ENCODE measurements around the gene MAP3K2. TPM values are rescaled to one million over a fixed set of nuclear protein-coding genes. Genes with fewer than 3 reads are reported as not detected.

The MAP3K2 gene
- total RNA-seq, 2 donors from 2014 or later: 61.6 to 63.8 TPM

- Histone ChIP-seq H3K9me3 (no peaks in the 10 kb centered on the region), H3K4me3 (peak overlapping the region; percentile 5 to 20), H3K27ac (no peak overlapping the region), H3K27me3 (replicated peaks; ENCODE audit: insufficient read depth) (peaks cover 9% of the 10 kb centered on the region), H3K36me3 (no peaks in the 10 kb centered on the region), H3K4me1 (replicated peaks) (peaks cover 7% of the 10 kb centered on the region)
- intact Hi-C loops (cut with DNase I): no loop called here
- 64% methylated on average over 1 of the region's 1 CpG for WGBS
- no peak for DNase-seq (ENCODE audit: low spot score)
- TF ChIP-seq, protein P1, sequence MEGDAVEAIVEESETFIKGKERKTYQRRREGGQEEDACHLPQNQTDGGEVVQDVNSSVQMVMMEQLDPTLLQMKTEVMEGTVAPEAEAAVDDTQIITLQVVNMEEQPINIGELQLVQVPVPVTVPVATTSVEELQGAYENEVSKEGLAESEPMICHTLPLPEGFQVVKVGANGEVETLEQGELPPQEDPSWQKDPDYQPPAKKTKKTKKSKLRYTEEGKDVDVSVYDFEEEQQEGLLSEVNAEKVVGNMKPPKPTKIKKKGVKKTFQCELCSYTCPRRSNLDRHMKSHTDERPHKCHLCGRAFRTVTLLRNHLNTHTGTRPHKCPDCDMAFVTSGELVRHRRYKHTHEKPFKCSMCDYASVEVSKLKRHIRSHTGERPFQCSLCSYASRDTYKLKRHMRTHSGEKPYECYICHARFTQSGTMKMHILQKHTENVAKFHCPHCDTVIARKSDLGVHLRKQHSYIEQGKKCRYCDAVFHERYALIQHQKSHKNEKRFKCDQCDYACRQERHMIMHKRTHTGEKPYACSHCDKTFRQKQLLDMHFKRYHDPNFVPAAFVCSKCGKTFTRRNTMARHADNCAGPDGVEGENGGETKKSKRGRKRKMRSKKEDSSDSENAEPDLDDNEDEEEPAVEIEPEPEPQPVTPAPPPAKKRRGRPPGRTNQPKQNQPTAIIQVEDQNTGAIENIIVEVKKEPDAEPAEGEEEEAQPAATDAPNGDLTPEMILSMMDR (IDR thresholded peaks at IDR 0.05): no peak
- TF ChIP-seq POLR2A (IDR thresholded peaks at IDR 0.05): no peak
- no peak for TF ChIP-seq POLR2AphosphoS5 (IDR thresholded peaks at IDR 0.05)
Observed at GRCh38 chr2:127423880-127424279, 36.1 kb upstream of the MAP3K2 start.

DNA sequence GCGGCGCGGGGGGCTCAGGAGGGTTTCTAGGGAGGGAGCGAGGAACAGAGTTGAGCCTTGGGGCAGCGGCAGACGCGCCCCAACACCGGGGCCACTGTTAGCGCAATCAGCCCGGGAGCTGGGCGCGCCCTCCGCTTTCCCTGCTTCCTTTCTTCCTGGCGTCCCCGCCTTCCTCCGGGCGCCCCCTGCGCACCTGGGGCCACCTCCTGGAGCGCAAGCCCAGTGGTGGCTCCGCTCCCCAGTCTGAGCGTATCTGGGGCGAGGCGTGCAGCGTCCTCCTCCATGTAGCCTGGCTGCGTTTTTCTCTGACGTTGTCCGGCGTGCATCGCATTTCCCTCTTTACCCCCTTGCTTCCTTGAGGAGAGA lies 35.7 kb upstream of the MAP3K2 start:
- DNase-seq (ENCODE audit: low spot score): no peak
- Histone ChIP-seq H3K36me3 (no peaks in the 10 kb centered on the region), H3K4me1 (replicated peaks) (peaks cover 7% of the 10 kb centered on the region), H3K4me3 (peak overlapping the region; percentile 5 to 20), H3K27ac (no peak overlapping the region), H3K9me3 (no peaks in the 10 kb centered on the region), H3K27me3 (replicated peaks; ENCODE audit: insufficient read depth) (peaks cover 9% of the 10 kb centered on the region)
- WGBS: 1% methylated on average over 24 of the region's 29 CpGs
- intact Hi-C loops (cut with DNase I): no loop called here
- no peak for TF ChIP-seq POLR2A (IDR thresholded peaks at IDR 0.05)
- no peak for TF ChIP-seq POLR2AphosphoS5 (IDR thresholded peaks at IDR 0.05)
- TF ChIP-seq, protein P1 (IDR thresholded peaks at IDR 0.05): no peak

DNA sequence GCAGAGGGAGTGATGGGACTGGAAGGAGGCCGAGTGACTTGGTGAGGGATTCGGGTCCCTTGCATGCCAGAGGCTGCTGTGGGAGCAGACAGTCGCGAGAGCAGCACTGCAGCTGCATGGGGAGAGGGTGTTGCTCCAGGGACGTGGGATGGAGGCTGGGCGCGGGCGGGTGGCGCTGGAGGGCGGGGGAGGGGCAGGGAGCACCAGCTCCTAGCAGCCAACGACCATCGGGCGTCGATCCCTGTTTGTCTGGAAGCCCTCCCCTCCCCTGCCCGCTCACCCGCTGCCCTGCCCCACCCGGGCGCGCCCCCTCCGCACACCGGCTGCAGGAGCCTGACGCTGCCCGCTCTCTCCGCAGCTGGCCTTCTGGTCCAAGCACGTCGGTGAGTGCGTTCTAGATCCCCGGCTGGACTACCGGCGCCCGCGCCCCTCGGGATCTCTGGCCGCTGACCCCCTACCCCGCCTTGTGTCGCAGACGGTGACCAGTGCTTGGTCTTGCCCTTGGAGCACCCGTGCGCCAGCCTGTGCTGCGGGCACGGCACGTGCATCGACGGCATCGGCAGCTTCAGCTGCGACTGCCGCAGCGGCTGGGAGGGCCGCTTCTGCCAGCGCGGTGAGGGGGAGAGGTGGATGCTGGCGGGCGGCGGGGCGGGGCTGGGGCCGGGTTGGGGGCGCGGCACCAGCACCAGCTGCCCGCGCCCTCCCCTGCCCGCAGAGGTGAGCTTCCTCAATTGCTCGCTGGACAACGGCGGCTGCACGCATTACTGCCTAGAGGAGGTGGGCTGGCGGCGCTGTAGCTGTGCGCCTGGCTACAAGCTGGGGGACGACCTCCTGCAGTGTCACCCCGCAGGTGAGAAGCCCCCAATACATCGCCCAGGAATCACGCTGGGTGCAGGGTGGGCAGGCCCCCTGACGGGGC lies 35.0 kb upstream of the MAP3K2 start:
- no peaks in the 10 kb centered on the region for H3K36me3 ChIP-seq
- peak overlapping the region; percentile 5 to 20 for H3K4me3 ChIP-seq
- H3K27me3 ChIP-seq (replicated peaks; ENCODE audit: insufficient read depth): peaks cover 9% of the 10 kb centered on the region
- intact Hi-C loops (cut with DNase I): no loop called here
- no peaks in the 10 kb centered on the region for H3K9me3 ChIP-seq
- H3K4me1 ChIP-seq (replicated peaks): peaks cover 7% of the 10 kb centered on the region
- no peak for DNase-seq (ENCODE audit: low spot score)
- 4% methylated on average over 50 of the region's 73 CpGs for WGBS
- H3K27ac ChIP-seq: no peak overlapping the region
- TF ChIP-seq POLR2AphosphoS5 (IDR thresholded peaks at IDR 0.05) (no peak), POLR2A (IDR thresholded peaks at IDR 0.05) (no peak)
- TF ChIP-seq, protein P1 (IDR thresholded peaks at IDR 0.05): no peak

- Histone ChIP-seq H3K4me3 (no peak overlapping the region), H3K36me3 (no peaks in the 10 kb centered on the region), H3K4me1 (replicated peaks) (peaks cover 7% of the 10 kb centered on the region), H3K27ac (no peak overlapping the region), H3K27me3 (replicated peaks; ENCODE audit: insufficient read depth) (peaks cover 9% of the 10 kb centered on the region), H3K9me3 (no peaks in the 10 kb centered on the region)
- DNase-seq (ENCODE audit: low spot score): no peak
- intact Hi-C loops (cut with DNase I): no loop called here
- WGBS: 78% methylated on average over 16 of the region's 16 CpGs
- TF ChIP-seq, protein P1 (IDR thresholded peaks at IDR 0.05): no peak
- no peak for TF ChIP-seq POLR2A (IDR thresholded peaks at IDR 0.05)
Observed at GRCh38 chr2:127421871-127422558, 34.2 kb upstream of the MAP3K2 start.

Data from prostate gland (tissue), 2 donors.